ENCODE results near the gene IKZF2. TPM values are rescaled to one million over a fixed set of nuclear protein-coding genes. Genes with fewer than 3 reads are reported as not detected.

Gene IKZF2
- total and polyA plus RNA-seq, 2 of the 4 experiments (the other 2 are of a cell fraction), result 2.1 to 25.5 TPM

GRCh38 chr2:213119061-213119809 lies 32.2 kb downstream of the IKZF2 start:
- DNase-seq (peak; percentile 90), ATAC-seq (ENCODE audit: low read depth) (peak; percentile 96)
- H3K36me3 ChIP-seq (ENCODE audit: control insufficient read depth, insufficient read depth, low read length), result no peaks in the 10 kb centered on the region
- intact Hi-C loops (cut with micrococcal nuclease) (no loop called here), in situ Hi-C loops (cut with MboI; ENCODE audit: low sequenced_read_pairs) (no loop called here), dilution Hi-C loops (cut with HindIII; ENCODE audit: low sequenced_read_pairs, unreplicated experiment) (no loop called here)
- H3K18ac ChIP-seq (ENCODE audit: low read depth, low read length), result peak overlapping the region; percentile 88
- no peaks in the 10 kb centered on the region for H3K27me3 ChIP-seq (ENCODE audit: control insufficient read depth, insufficient read depth, low read length)
- ChIA-PET CTCF (no interaction called here), POLR2A (ENCODE audit: unreplicated experiment) (no interaction called here)
- no peak overlapping the region for H3K9ac ChIP-seq (ENCODE audit: low read depth, low read length)
- 0 out of 2 replicates have a peak, but pooled peaks cover 4% of the 10 kb centered on the region for H3K9me1 ChIP-seq (ENCODE audit: insufficient read depth, low read length)
- H2BK120ac ChIP-seq (ENCODE audit: low read depth, low read length), result peak overlapping the region; percentile 7; the same call in 1 of the 2 replicates
- peak overlapping the region; percentile 14; the same call in 1 of the 2 replicates for H3K14ac ChIP-seq (replicated peaks; ENCODE audit: low read depth, low read length)
- no peak overlapping the region for H3K23ac ChIP-seq (ENCODE audit: low read depth, low read length)
- H3K27ac ChIP-seq (ENCODE audit: insufficient read depth, low read length), result peak overlapping the region; percentile 67
- H4K5ac ChIP-seq (ENCODE audit: low read depth, low read length), result peak overlapping the region; percentile 96
- H3K79me1 ChIP-seq (ENCODE audit: low read depth in 1 of 2, low read length in 2 of 2), result peaks cover 7 to 16% of the 10 kb centered on the region in 2 experiments; a peak in 2 of 4 replicates
- 0 out of 2 replicates have a peak overlapping the region, but pooled peaks have one; percentile 5 for H3K56ac ChIP-seq (ENCODE audit: extremely low read depth, insufficient read depth, low read length)
- no peak overlapping the region for H4K91ac ChIP-seq (ENCODE audit: insufficient read depth, low read depth, low read length)
- no peak overlapping the region for H2AK9ac ChIP-seq (replicated peaks; ENCODE audit: low read depth, low read length, poor library complexity)
- no peak overlapping the region for H2AFZ ChIP-seq (replicated peaks; ENCODE audit: low read length, poor library complexity)
- H2BK5ac ChIP-seq (ENCODE audit: low read depth, low read length, poor library complexity, severe bottlenecking), result peak overlapping the region; percentile 87
- peak overlapping the region; percentile 15; the same call in 1 of the 3 replicates for H2BK15ac ChIP-seq (ENCODE audit: low read depth, low read length)
- 0 out of 2 replicates have a peak overlapping the region, but pooled peaks have one; percentile 9 for H2AK5ac ChIP-seq (ENCODE audit: low read depth, low read length)
- H2BK20ac ChIP-seq (ENCODE audit: low read depth, low read length), result peak overlapping the region; percentile 30; the same call in 1 of the 2 replicates
- BruUV-seq (replicated peaks), result no TSS peak
- peak overlapping the region; percentile 19 to 31; a peak in 3 of 4 replicates for H4K8ac ChIP-seq (ENCODE audit: low read depth in 2 of 2, low read length in 2 of 2)
- H3K9me3 ChIP-seq (ENCODE audit: control insufficient read depth, insufficient read depth, low read length), result no peaks in the 10 kb centered on the region
- no peak overlapping the region for H3K4me3 ChIP-seq (ENCODE audit: insufficient read depth, low read depth, low read length)
- H3K4me2 ChIP-seq (ENCODE audit: low read depth, low read length), result peak overlapping the region; percentile 61
- peak overlapping the region; percentile 30; the same call in 1 of the 2 replicates for H3K4ac ChIP-seq (ENCODE audit: low read depth, low read length)
- H3K4me1 ChIP-seq (ENCODE audit: control insufficient read depth, insufficient read depth, low read length), result peaks cover 5% of the 10 kb centered on the region
- TF ChIP-seq RAD21 (IDR thresholded peaks at IDR 0.05; ENCODE audit: low read length), result no peak
- peak; percentile 12; the same call in 1 of the 2 replicates for TF ChIP-seq CEBPB (IDR thresholded peaks at IDR 0.05; ENCODE audit: low read depth, low read length)
- peak; percentile 52 for TF ChIP-seq RCOR1 (IDR thresholded peaks at IDR 0.05; ENCODE audit: insufficient replicate concordance, low read length)
- no peak for TF ChIP-seq BHLHE40 (IDR thresholded peaks at IDR 0.05; ENCODE audit: low read depth, low read length)
- no peak for TF ChIP-seq POLR2A (IDR thresholded peaks at IDR 0.05; ENCODE audit: low read depth, low read length)
- TF ChIP-seq USF2 (IDR thresholded peaks at IDR 0.05; ENCODE audit: low read depth, low read length), result no peak
- 77% methylated on average over 2 of the region's 5 CpGs; no CpG with 5 or more reads in 1 of the 2 experiments for WGBS, 2 experiments (ENCODE audit: extremely low coverage in 2 of 2, insufficient read length in 1 of 2)
- no peaks in the 10 kb centered on the region for H4K20me1 ChIP-seq (ENCODE audit: insufficient read depth, low read length)

Data from IMR-90 (cell line).